Measurements from ENCODE around the gene POP5.

POP5 gene

GRCh38 chr12:120584343-120585149 is 3.3 kb upstream of the POP5 start:
- no peak overlapping the region for H3K27ac ChIP-seq (ENCODE audit: low read depth, low read length)
- H3K4me1 ChIP-seq (ENCODE audit: control insufficient read depth, insufficient read depth, low read length) = peaks cover 3% of the 10 kb centered on the region
- no peak overlapping the region for H3K9ac ChIP-seq (ENCODE audit: low read length)

GRCh38 chr12:120583478-120584030 is 2.4 kb upstream of the POP5 start:
- H3K27me3 ChIP-seq (ENCODE audit: control insufficient read depth, insufficient read depth, low read length) = no peaks in the 10 kb centered on the region
- H3K4me1 ChIP-seq (ENCODE audit: control insufficient read depth, insufficient read depth, low read length) = peaks cover 3% of the 10 kb centered on the region
- H3K4me3 ChIP-seq (ENCODE audit: low read length) = peak overlapping the region; percentile 14
- no peak overlapping the region for H3K9ac ChIP-seq (ENCODE audit: low read length)
- no peaks in the 10 kb centered on the region for H3K36me3 ChIP-seq (ENCODE audit: control insufficient read depth, insufficient read depth, low read length)
- no peak overlapping the region for H3K27ac ChIP-seq (ENCODE audit: low read depth, low read length)

More at GRCh38 chr12:120584343-120585149, 3.3 kb upstream of the POP5 start:
- Histone ChIP-seq H3K27me3 (ENCODE audit: control insufficient read depth, insufficient read depth, low read length) (no peaks in the 10 kb centered on the region), H3K4me3 (ENCODE audit: low read length) (peak overlapping the region; percentile 32), H3K36me3 (ENCODE audit: control insufficient read depth, insufficient read depth, low read length) (no peaks in the 10 kb centered on the region)

DNA sequence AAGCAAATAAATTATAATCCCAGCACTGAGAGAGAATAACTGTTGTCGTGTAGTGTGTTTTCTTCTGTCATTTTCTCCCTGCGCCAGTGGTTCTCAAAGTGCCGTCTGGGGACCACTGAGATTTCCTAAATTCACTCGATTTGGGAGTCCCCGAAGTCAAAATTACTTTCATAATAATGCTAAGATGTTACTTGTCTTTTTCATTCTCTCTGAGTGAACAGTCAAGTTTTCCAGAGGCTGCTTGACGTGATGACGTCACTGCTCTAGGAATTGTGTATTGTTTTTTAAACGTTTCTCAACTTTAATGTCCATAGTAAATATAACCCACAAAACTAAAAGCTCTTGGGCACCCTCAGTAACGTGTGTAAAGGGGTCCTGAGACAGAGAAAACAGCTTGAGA is 796 bp upstream of the POP5 start:
- Histone ChIP-seq H3K4me3 (ENCODE audit: low read length) (peak overlapping the region; percentile 70), H3K27me3 (ENCODE audit: control insufficient read depth, insufficient read depth, low read length) (no peaks in the 10 kb centered on the region), H3K4me1 (ENCODE audit: control insufficient read depth, insufficient read depth, low read length) (peaks cover 3% of the 10 kb centered on the region), H3K27ac (ENCODE audit: low read depth, low read length) (no peak overlapping the region), H3K9ac (ENCODE audit: low read length) (no peak overlapping the region), H3K36me3 (ENCODE audit: control insufficient read depth, insufficient read depth, low read length) (peaks cover 8% of the 10 kb centered on the region)

DNA sequence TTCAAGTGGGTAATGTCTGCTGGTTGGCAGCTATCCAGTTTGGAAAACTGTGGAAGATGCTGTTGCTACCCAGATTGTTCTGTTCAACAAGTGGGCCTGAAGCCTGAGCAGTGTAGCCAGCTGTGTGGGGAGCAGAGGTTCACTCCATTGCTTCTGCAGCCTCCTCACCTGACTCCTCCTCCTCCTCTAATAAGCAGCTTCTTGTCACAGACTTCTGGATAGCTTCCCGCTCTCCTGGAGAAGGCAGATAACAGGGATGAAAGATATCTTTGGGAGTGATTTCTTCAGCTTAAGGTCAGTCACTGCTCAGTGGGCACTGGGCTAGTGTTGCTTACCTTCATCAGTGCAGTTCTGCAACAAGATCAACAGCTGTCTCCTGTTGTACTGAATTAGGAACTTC is 2.0 kb downstream of the POP5 start:
- no peaks in the 10 kb centered on the region for H3K27me3 ChIP-seq (ENCODE audit: control insufficient read depth, insufficient read depth, low read length)
- H3K27ac ChIP-seq (ENCODE audit: low read depth, low read length) = no peak overlapping the region
- peaks cover 27% of the 10 kb centered on the region for H3K36me3 ChIP-seq (ENCODE audit: control insufficient read depth, insufficient read depth, low read length)
- no peak overlapping the region for H3K4me3 ChIP-seq (ENCODE audit: low read length)
- H3K9ac ChIP-seq (ENCODE audit: low read length) = no peak overlapping the region
- peaks cover 3% of the 10 kb centered on the region for H3K4me1 ChIP-seq (ENCODE audit: control insufficient read depth, insufficient read depth, low read length)

GRCh38 chr12:120574106-120574505 is 7.1 kb downstream of the POP5 start:
- Histone ChIP-seq H3K36me3 (ENCODE audit: control insufficient read depth, insufficient read depth, low read length) (peaks cover 56% of the 10 kb centered on the region), H3K4me1 (ENCODE audit: control insufficient read depth, insufficient read depth, low read length) (no peaks in the 10 kb centered on the region), H3K9ac (ENCODE audit: low read length) (no peak overlapping the region), H3K4me3 (ENCODE audit: low read length) (no peak overlapping the region), H3K27ac (ENCODE audit: low read depth, low read length) (no peak overlapping the region), H3K27me3 (ENCODE audit: control insufficient read depth, insufficient read depth, low read length) (no peaks in the 10 kb centered on the region)

- Histone ChIP-seq H3K27ac (ENCODE audit: low read depth, low read length) (no peak overlapping the region), H3K36me3 (ENCODE audit: control insufficient read depth, insufficient read depth, low read length) (peaks cover 58% of the 10 kb centered on the region), H3K9ac (ENCODE audit: low read length) (no peak overlapping the region), H3K27me3 (ENCODE audit: control insufficient read depth, insufficient read depth, low read length) (no peaks in the 10 kb centered on the region), H3K4me3 (ENCODE audit: low read length) (no peak overlapping the region), H3K4me1 (ENCODE audit: control insufficient read depth, insufficient read depth, low read length) (no peaks in the 10 kb centered on the region)
Measured at GRCh38 chr12:120573560-120573959, 7.6 kb downstream of the POP5 start.

DNA sequence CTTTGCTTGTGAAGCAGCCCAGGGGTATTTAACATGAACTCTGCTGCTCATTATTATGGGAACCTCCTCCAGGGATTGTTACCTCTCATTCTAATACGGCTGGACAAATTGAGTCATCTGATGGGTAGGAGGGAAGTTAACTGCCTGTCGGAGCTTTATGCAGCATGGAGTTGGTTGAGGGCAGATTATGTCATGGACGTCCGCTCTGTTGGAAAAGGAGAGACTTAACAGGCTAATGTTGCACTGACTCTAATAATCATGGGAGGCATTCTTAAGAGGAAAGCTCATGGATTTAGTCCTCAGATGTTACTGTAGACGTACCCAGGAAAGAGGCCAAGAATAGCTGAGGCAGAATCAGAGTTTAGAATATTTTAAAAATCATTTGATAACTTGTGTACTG is 9.9 kb downstream of the POP5 start:
- Histone ChIP-seq H3K9ac (ENCODE audit: low read length) (no peak overlapping the region), H3K4me1 (ENCODE audit: control insufficient read depth, insufficient read depth, low read length) (no peaks in the 10 kb centered on the region), H3K36me3 (ENCODE audit: control insufficient read depth, insufficient read depth, low read length) (peaks cover 56% of the 10 kb centered on the region), H3K27ac (ENCODE audit: low read depth, low read length) (no peak overlapping the region), H3K4me3 (ENCODE audit: low read length) (no peak overlapping the region), H3K27me3 (ENCODE audit: control insufficient read depth, insufficient read depth, low read length) (no peaks in the 10 kb centered on the region)

- Histone ChIP-seq H3K4me1 (ENCODE audit: control insufficient read depth, insufficient read depth, low read length) (peaks cover 13% of the 10 kb centered on the region), H3K9ac (ENCODE audit: low read length) (no peak overlapping the region), H3K36me3 (ENCODE audit: control insufficient read depth, insufficient read depth, low read length) (peaks cover 56% of the 10 kb centered on the region), H3K27me3 (ENCODE audit: control insufficient read depth, insufficient read depth, low read length) (no peaks in the 10 kb centered on the region), H3K27ac (ENCODE audit: low read depth, low read length) (peak overlapping the region; percentile 86), H3K4me3 (ENCODE audit: low read length) (no peak overlapping the region)
Measured at GRCh38 chr12:120563495-120563894, 17.7 kb downstream of the POP5 start.

DNA sequence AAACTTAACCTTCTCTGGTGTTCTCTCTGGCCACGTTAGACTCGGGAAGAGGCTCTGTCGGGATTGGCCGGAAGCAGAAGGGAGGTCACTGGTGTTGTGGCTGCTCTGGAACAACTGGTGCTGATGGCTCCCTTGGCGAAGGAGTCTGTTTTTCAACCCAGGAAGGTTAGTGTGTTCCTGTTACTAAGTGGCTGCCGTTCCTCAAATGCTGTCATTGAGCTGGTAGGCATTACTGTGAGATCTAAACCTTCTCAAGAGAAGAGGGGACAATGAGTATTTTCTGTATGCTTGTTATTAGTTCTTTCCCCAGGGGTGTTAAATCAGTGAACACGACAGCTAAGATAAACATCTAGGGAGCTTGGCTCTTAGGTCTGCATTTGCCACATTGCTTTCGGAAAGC is 18.3 kb downstream of the POP5 start:
- no peak overlapping the region for H3K4me3 ChIP-seq (ENCODE audit: low read length)
- peak overlapping the region; percentile 86 for H3K27ac ChIP-seq (ENCODE audit: low read depth, low read length)
- H3K36me3 ChIP-seq (ENCODE audit: control insufficient read depth, insufficient read depth, low read length) = peaks cover 56% of the 10 kb centered on the region
- H3K27me3 ChIP-seq (ENCODE audit: control insufficient read depth, insufficient read depth, low read length) = no peaks in the 10 kb centered on the region
- H3K9ac ChIP-seq (ENCODE audit: low read length) = no peak overlapping the region
- H3K4me1 ChIP-seq (ENCODE audit: control insufficient read depth, insufficient read depth, low read length) = peaks cover 13% of the 10 kb centered on the region

GRCh38 chr12:120557589-120557988 is 23.6 kb downstream of the POP5 start:
- Histone ChIP-seq H3K9ac (ENCODE audit: low read length) (no peak overlapping the region), H3K4me3 (ENCODE audit: low read length) (no peak overlapping the region), H3K4me1 (ENCODE audit: control insufficient read depth, insufficient read depth, low read length) (peaks cover 1% of the 10 kb centered on the region), H3K36me3 (ENCODE audit: control insufficient read depth, insufficient read depth, low read length) (peaks cover 35% of the 10 kb centered on the region), H3K27ac (ENCODE audit: low read depth, low read length) (no peak overlapping the region), H3K27me3 (ENCODE audit: control insufficient read depth, insufficient read depth, low read length) (no peaks in the 10 kb centered on the region)

- Histone ChIP-seq H3K9ac (ENCODE audit: low read length) (no peak overlapping the region), H3K27ac (ENCODE audit: low read depth, low read length) (no peak overlapping the region), H3K27me3 (ENCODE audit: control insufficient read depth, insufficient read depth, low read length) (no peaks in the 10 kb centered on the region), H3K36me3 (ENCODE audit: control insufficient read depth, insufficient read depth, low read length) (peaks cover 25% of the 10 kb centered on the region), H3K4me3 (ENCODE audit: low read length) (no peak overlapping the region), H3K4me1 (ENCODE audit: control insufficient read depth, insufficient read depth, low read length) (peaks cover 2% of the 10 kb centered on the region)
Measured at GRCh38 chr12:120554678-120555077, 26.5 kb downstream of the POP5 start.

DNA sequence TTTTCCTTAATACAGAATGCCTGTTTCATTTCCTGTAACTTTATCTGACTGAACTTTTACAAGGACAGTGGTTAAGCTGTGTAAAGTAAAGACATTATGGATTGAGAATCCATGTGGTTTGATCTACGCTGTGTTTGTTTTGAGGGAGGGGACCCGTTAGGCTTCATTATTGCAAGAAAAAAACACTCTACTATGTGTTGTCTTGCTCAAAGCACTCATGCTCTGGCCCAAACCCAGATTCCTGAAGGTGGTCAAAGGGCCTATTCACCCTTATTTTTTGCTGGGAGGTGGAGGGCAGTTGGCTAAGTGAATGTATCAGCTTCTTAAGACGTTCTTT is 35.2 kb downstream of the POP5 start:
- H3K36me3 ChIP-seq (ENCODE audit: control insufficient read depth, insufficient read depth, low read length) = peaks cover 27% of the 10 kb centered on the region
- H3K9ac ChIP-seq (ENCODE audit: low read length) = no peak overlapping the region
- peaks cover 2% of the 10 kb centered on the region for H3K4me1 ChIP-seq (ENCODE audit: control insufficient read depth, insufficient read depth, low read length)
- H3K27ac ChIP-seq (ENCODE audit: low read depth, low read length) = no peak overlapping the region
- H3K4me3 ChIP-seq (ENCODE audit: low read length) = no peak overlapping the region
- H3K27me3 ChIP-seq (ENCODE audit: control insufficient read depth, insufficient read depth, low read length) = no peaks in the 10 kb centered on the region

GRCh38 chr12:120544691-120545090 is 36.5 kb downstream of the POP5 start:
- peaks cover 24% of the 10 kb centered on the region for H3K36me3 ChIP-seq (ENCODE audit: control insufficient read depth, insufficient read depth, low read length)
- H3K27me3 ChIP-seq (ENCODE audit: control insufficient read depth, insufficient read depth, low read length) = no peaks in the 10 kb centered on the region
- H3K4me3 ChIP-seq (ENCODE audit: low read length) = no peak overlapping the region
- peaks cover 1% of the 10 kb centered on the region for H3K4me1 ChIP-seq (ENCODE audit: control insufficient read depth, insufficient read depth, low read length)
- H3K9ac ChIP-seq (ENCODE audit: low read length) = no peak overlapping the region
- no peak overlapping the region for H3K27ac ChIP-seq (ENCODE audit: low read depth, low read length)

All from rectal smooth muscle tissue (tissue), 1 donor.